ENCODE measurements around the gene ZNF418. TPM values are rescaled to one million over a fixed set of nuclear protein-coding genes. Genes with fewer than 3 reads are reported as not detected.
"Not testable (repeated sequence)": the region's sequence is repeated elsewhere in the genome, so short reads cannot be mapped to it uniquely, and the experiment has no call there.

The ZNF418 gene
- total RNA-seq, 1 experiment from 2014 or later = 0.04 TPM

GRCh38 chr19:57888107-57888559 is 47.1 kb downstream of the ZNF418 start:
- no peaks in the 10 kb centered on the region for H3F3A ChIP-seq (ENCODE audit: low read length, unreplicated experiment)
- no peaks in the 10 kb centered on the region for H3K4me1 ChIP-seq (ENCODE audit: insufficient read depth, low read length)
- no peak overlapping the region for H3K27ac ChIP-seq (ENCODE audit: low read length)
- peaks cover 9% of the 10 kb centered on the region for H3K9me3 ChIP-seq (ENCODE audit: low read length)
- no peaks in the 10 kb centered on the region for H4K20me1 ChIP-seq (ENCODE audit: low read length)
- TF ChIP-seq EZH2phosphoT487 (IDR thresholded peaks at IDR 0.05; ENCODE audit: borderline replicate concordance, low read length) (no peak), EZH2 (IDR thresholded peaks at IDR 0.05; ENCODE audit: low read length, unreplicated experiment) (no peak), CTCF (conservative IDR thresholded peaks at IDR 0.05; ENCODE audit: low read depth, low read length) (no peak)
- peaks cover 12% of the 10 kb centered on the region for H3K36me3 ChIP-seq (ENCODE audit: low read depth, low read length)
- H3K9me2 ChIP-seq (replicated peaks; ENCODE audit: low read length) = no peaks in the 10 kb centered on the region
- CTCF ChIA-PET = no interaction called here
- POLR2A ChIA-PET (ENCODE audit: unreplicated experiment) = no interaction called here
- no peak overlapping the region for H3K4me3 ChIP-seq (ENCODE audit: low read length)
- H3K79me2 ChIP-seq (ENCODE audit: low read length) = no peaks in the 10 kb centered on the region
- ATAC-seq (no peak), DNase-seq (no peak)
- H3K9ac ChIP-seq (ENCODE audit: low read length) = no peak overlapping the region
- no peak overlapping the region for H3K4me2 ChIP-seq (ENCODE audit: low read length)
- BruUV-seq (replicated peaks) = no TSS peak
- H3K27me3 ChIP-seq (ENCODE audit: low read length) = no peaks in the 10 kb centered on the region
- intact Hi-C loops (cut with micrococcal nuclease) = no loop called here
- no peak overlapping the region for H2AFZ ChIP-seq (ENCODE audit: low read length)

GRCh38 chr19:57887195-57887941 is 47.8 kb downstream of the ZNF418 start:
- Histone ChIP-seq H3K9me2 (replicated peaks; ENCODE audit: low read length) (no peaks in the 10 kb centered on the region), H3K9ac (ENCODE audit: low read length) (no peak overlapping the region), H3K27me3 (ENCODE audit: low read length) (no peaks in the 10 kb centered on the region), H3K9me3 (ENCODE audit: low read length) (peaks cover 9% of the 10 kb centered on the region), H3K36me3 (ENCODE audit: low read depth, low read length) (peaks cover 12% of the 10 kb centered on the region), H2AFZ (ENCODE audit: low read length) (no peak overlapping the region), H3K4me2 (ENCODE audit: low read length) (no peak overlapping the region), H3K79me2 (ENCODE audit: low read length) (no peaks in the 10 kb centered on the region), H4K20me1 (ENCODE audit: low read length) (no peaks in the 10 kb centered on the region), H3K4me3 (ENCODE audit: low read length) (no peak overlapping the region), H3K4me1 (ENCODE audit: insufficient read depth, low read length) (no peaks in the 10 kb centered on the region), H3F3A (ENCODE audit: low read length, unreplicated experiment) (no peaks in the 10 kb centered on the region), H3K27ac (ENCODE audit: low read length) (no peak overlapping the region)
- TSS peak; percentile 22 for BruUV-seq (replicated peaks)
- POLR2A ChIA-PET (ENCODE audit: unreplicated experiment) = no interaction called here
- CTCF ChIA-PET = no interaction called here
- ATAC-seq = no peak
- intact Hi-C loops (cut with micrococcal nuclease) = no loop called here
- TF ChIP-seq EZH2 (IDR thresholded peaks at IDR 0.05; ENCODE audit: low read length, unreplicated experiment) = no peak
- DNase-seq = no peak

DNA sequence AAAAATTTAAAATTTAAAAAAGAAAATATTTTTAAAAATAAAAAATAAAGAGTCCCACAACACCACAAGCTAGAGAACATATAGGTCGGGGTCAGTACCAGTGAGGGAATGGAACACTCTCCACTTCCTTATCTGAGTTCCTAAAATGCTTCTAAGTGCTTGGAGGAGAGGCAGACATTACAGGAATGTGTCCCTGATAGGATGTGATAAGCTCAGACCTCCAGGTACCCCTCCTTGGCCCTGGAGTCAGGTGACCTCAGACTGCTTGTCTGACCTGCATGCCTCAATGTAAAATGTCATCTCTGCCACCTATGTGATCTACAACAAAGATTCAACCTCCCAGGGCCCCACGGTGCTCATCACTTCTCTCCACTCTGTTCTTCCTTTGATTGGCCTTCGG is 49.2 kb downstream of the ZNF418 start:
- Histone ChIP-seq H3K9me2 (replicated peaks; ENCODE audit: low read length) (no peaks in the 10 kb centered on the region), H3K9ac (ENCODE audit: low read length) (no peak overlapping the region), H3K4me2 (ENCODE audit: low read length) (no peak overlapping the region), H3K79me2 (ENCODE audit: low read length) (no peaks in the 10 kb centered on the region), H3K36me3 (ENCODE audit: low read depth, low read length) (peaks cover 12% of the 10 kb centered on the region), H3K27ac (ENCODE audit: low read length) (no peak overlapping the region), H3K4me3 (ENCODE audit: low read length) (no peak overlapping the region), H3K9me3 (ENCODE audit: low read length) (peaks cover 9% of the 10 kb centered on the region), H3K4me1 (ENCODE audit: insufficient read depth, low read length) (no peaks in the 10 kb centered on the region), H4K20me1 (ENCODE audit: low read length) (no peaks in the 10 kb centered on the region), H2AFZ (ENCODE audit: low read length) (no peak overlapping the region), H3K27me3 (ENCODE audit: low read length) (no peaks in the 10 kb centered on the region), H3F3A (ENCODE audit: low read length, unreplicated experiment) (no peaks in the 10 kb centered on the region)
- ATAC-seq (no peak), DNase-seq (no peak)
- POLR2A ChIA-PET (ENCODE audit: unreplicated experiment) = no interaction called here
- BruUV-seq (replicated peaks) = no TSS peak
- TF ChIP-seq EZH2phosphoT487 (IDR thresholded peaks at IDR 0.05; ENCODE audit: borderline replicate concordance, low read length) = no peak
- TF ChIP-seq CTCF (conservative IDR thresholded peaks at IDR 0.05; ENCODE audit: low read depth, low read length) = no peak
- TF ChIP-seq EZH2 (IDR thresholded peaks at IDR 0.05; ENCODE audit: low read length, unreplicated experiment) = no peak
- intact Hi-C loops (cut with micrococcal nuclease) = no loop called here
- CTCF ChIA-PET = no interaction called here

- peaks cover 34% of the 10 kb centered on the region for H3K9me3 ChIP-seq (ENCODE audit: low read length)
- POLR2A ChIA-PET (ENCODE audit: unreplicated experiment); H3K4me3 ChIP-seq (ENCODE audit: low read length); ATAC-seq; H3K27ac ChIP-seq (ENCODE audit: low read length); BruUV-seq (replicated peaks); H2AFZ ChIP-seq (ENCODE audit: low read length); H3K79me2 ChIP-seq (ENCODE audit: low read length); H3K27me3 ChIP-seq (ENCODE audit: low read length); H3K4me2 ChIP-seq (ENCODE audit: low read length); intact Hi-C loops (cut with micrococcal nuclease); CTCF ChIA-PET; DNase-seq; H4K20me1 ChIP-seq (ENCODE audit: low read length); H3K9me2 ChIP-seq (replicated peaks; ENCODE audit: low read length); H3F3A ChIP-seq (ENCODE audit: low read length, unreplicated experiment); H3K9ac ChIP-seq (ENCODE audit: low read length); H3K4me1 ChIP-seq (ENCODE audit: insufficient read depth, low read length): not testable (repeated sequence)
- peaks cover 36% of the 10 kb centered on the region; the same call in 1 of the 2 replicates for H3K36me3 ChIP-seq (ENCODE audit: low read depth, low read length)
Observed at GRCh38 chr19:57873883-57874799, 61.1 kb downstream of the ZNF418 start.
